Measurements from ENCODE around the gene CLDN20. TPM values are rescaled to one million over a fixed set of nuclear protein-coding genes. Genes with fewer than 3 reads are reported as not detected.

The CLDN20 gene
- total and polyA plus RNA-seq, 10 of the 15 experiments (the other 5 are each of a cell fraction or from before 2014, with no cell fraction given), result 0.13 to 0.23 TPM; not detected in 8

- DNase-seq (ENCODE audit: low read depth, low spot score) (no peak), FAIRE-seq (no peak), ATAC-seq (no peak)
- no peak overlapping the region for H3K4me2 ChIP-seq (ENCODE audit: control insufficient read depth, insufficient read depth)
- H4K20me1 ChIP-seq (ENCODE audit: control insufficient read depth, insufficient read depth), result no peaks in the 10 kb centered on the region
- CTCF ChIA-PET, result interaction anchor here (0.6 to 6.3 kb wide), 8 partner anchors 8 to 206 kb away, joined by 3 to 40 read pairs (median 6); no protein-coding TSS in a partner anchor
- no peak overlapping the region for H3K9ac ChIP-seq (ENCODE audit: control insufficient read depth, insufficient read depth, low read length)
- H3K27ac ChIP-seq (ENCODE audit: control insufficient read depth, insufficient read depth), result no peak overlapping the region
- no peaks in the 10 kb centered on the region; the same call in 1 of the 2 replicates for H3K4me1 ChIP-seq (ENCODE audit: control insufficient read depth, insufficient read depth, low read length)
- RAD21 ChIA-PET (ENCODE audit: unreplicated experiment), result no interaction called here
- H3K4me3 ChIP-seq, result no peak overlapping the region
- in situ Hi-C loops (cut with MboI), result loop anchor here (5.0 to 10.0 kb wide), 3 partner anchors 206 to 1239 kb away; no protein-coding TSS in a partner anchor
- no peaks in the 10 kb centered on the region for H3K36me3 ChIP-seq (ENCODE audit: control insufficient read depth in 2 of 2, insufficient read depth in 2 of 2, low read length in 1 of 2)
- POLR2A ChIA-PET, result no interaction called here
- no peaks in the 10 kb centered on the region for H3K79me2 ChIP-seq (ENCODE audit: control insufficient read depth, insufficient read depth, low read length)
- no peaks in the 10 kb centered on the region; the same call in 2 of the 3 replicates for H3K9me3 ChIP-seq (replicated peaks; ENCODE audit: control insufficient read depth, insufficient read depth, low read length)
- no TSS peak for BruUV-seq (replicated peaks)
- WGBS (ENCODE audit: insufficient coverage, insufficient replicate concordance, low lambda C conversion rate, missing lambda C conversion rate), result 74% methylated on average over 6 of the region's 6 CpGs
- SMC1A ChIA-PET (ENCODE audit: uncharacterized antibody, unreplicated experiment), result interaction anchor here (1.1 to 8.0 kb wide), 4 partner anchors 10 to 203 kb away, joined by 3 to 66 read pairs (median 20); partner anchors contain the start of gene TFB1M
- TF ChIP-seq, protein P1, sequence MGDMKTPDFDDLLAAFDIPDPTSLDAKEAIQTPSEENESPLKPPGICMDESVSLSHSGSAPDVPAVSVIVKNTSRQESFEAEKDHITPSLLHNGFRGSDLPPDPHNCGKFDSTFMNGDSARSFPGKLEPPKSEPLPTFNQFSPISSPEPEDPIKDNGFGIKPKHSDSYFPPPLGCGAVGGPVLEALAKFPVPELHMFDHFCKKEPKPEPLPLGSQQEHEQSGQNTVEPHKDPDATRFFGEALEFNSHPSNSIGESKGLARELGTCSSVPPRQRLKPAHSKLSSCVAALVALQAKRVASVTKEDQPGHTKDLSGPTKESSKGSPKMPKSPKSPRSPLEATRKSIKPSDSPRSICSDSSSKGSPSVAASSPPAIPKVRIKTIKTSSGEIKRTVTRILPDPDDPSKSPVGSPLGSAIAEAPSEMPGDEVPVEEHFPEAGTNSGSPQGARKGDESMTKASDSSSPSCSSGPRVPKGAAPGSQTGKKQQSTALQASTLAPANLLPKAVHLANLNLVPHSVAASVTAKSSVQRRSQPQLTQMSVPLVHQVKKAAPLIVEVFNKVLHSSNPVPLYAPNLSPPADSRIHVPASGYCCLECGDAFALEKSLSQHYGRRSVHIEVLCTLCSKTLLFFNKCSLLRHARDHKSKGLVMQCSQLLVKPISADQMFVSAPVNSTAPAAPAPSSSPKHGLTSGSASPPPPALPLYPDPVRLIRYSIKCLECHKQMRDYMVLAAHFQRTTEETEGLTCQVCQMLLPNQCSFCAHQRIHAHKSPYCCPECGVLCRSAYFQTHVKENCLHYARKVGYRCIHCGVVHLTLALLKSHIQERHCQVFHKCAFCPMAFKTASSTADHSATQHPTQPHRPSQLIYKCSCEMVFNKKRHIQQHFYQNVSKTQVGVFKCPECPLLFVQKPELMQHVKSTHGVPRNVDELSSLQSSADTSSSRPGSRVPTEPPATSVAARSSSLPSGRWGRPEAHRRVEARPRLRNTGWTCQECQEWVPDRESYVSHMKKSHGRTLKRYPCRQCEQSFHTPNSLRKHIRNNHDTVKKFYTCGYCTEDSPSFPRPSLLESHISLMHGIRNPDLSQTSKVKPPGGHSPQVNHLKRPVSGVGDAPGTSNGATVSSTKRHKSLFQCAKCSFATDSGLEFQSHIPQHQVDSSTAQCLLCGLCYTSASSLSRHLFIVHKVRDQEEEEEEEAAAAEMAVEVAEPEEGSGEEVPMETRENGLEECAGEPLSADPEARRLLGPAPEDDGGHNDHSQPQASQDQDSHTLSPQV (IDR thresholded peaks at IDR 0.05), result no peak
- TF ChIP-seq SRF (IDR thresholded peaks at IDR 0.05; ENCODE audit: low read depth in 2 of 2, low read length in 2 of 2) (no peak), SMAD1 (IDR thresholded peaks at IDR 0.05; ENCODE audit: low read depth, partially characterized antibody) (no peak)
- TF ChIP-seq, protein P2, sequence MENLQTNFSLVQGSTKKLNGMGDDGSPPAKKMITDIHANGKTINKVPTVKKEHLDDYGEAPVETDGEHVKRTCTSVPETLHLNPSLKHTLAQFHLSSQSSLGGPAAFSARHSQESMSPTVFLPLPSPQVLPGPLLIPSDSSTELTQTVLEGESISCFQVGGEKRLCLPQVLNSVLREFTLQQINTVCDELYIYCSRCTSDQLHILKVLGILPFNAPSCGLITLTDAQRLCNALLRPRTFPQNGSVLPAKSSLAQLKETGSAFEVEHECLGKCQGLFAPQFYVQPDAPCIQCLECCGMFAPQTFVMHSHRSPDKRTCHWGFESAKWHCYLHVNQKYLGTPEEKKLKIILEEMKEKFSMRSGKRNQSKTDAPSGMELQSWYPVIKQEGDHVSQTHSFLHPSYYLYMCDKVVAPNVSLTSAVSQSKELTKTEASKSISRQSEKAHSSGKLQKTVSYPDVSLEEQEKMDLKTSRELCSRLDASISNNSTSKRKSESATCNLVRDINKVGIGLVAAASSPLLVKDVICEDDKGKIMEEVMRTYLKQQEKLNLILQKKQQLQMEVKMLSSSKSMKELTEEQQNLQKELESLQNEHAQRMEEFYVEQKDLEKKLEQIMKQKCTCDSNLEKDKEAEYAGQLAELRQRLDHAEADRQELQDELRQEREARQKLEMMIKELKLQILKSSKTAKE (IDR thresholded peaks at IDR 0.05; ENCODE audit: low read depth, poor library complexity, severe bottlenecking), result no peak
- intact Hi-C loops (cut with micrococcal nuclease; ENCODE audit: unreplicated experiment), result loop anchor here (2.0 to 10.0 kb wide), 6 partner anchors 91 to 1951 kb away; no protein-coding TSS in a partner anchor
- H2AFZ ChIP-seq (ENCODE audit: control insufficient read depth, low read depth, low read length), result no peak overlapping the region
- no peaks in the 10 kb centered on the region for H3K27me3 ChIP-seq (replicated peaks in 1 of 2; ENCODE audit: control insufficient read depth in 2 of 2, insufficient read depth in 2 of 2, low read length in 1 of 2)
These were observed 62.1 kb downstream of the CLDN20 start for GRCh38 chr6:155325700-155326516.

Other genes with a start within 250 kb of the CLDN20 start
- gene TFB1M, start 50.5 kb downstream of the CLDN20 start, total RNA-seq (2014; rRNA removed), result 29.9 and 34.7 TPM in 2 replicates
- gene TFB1M, start 50.5 kb downstream of the CLDN20 start, total RNA-seq (2014; rRNA removed; fragmentation: Illumina TruSeq; extraction: Trizol), result 37.4 and 37.7 TPM in 2 replicates
- 35.9 and 36.1 TPM in 2 replicates for gene TFB1M, start 50.5 kb downstream of the CLDN20 start, total RNA-seq (2021)
- gene TFB1M, start 50.5 kb downstream of the CLDN20 start, polyA plus RNA-seq (2011; rRNA removed), result 55.6 and 59.6 TPM in 2 replicates
- 32.2 and 37.7 TPM in 2 replicates for gene TFB1M, start 50.5 kb downstream of the CLDN20 start, polyA plus RNA-seq (2014; fragmentation: Illumina TruSeq; extraction: Trizol)
- gene TFB1M, start 50.5 kb downstream of the CLDN20 start, polyA plus RNA-seq (2014; fragmentation: Nextera tagmentation; extraction: Ambion mirVana), result 100 to 1,000 TPM in 1 of 2 experiments, 10 to 100 TPM in 1; 95.8 to 117 TPM
- 28.0 and 35.7 TPM in 2 replicates for gene TFB1M, start 50.5 kb downstream of the CLDN20 start, polyA plus RNA-seq (2014; rRNA removed)
- gene TFB1M, start 50.5 kb downstream of the CLDN20 start, polyA plus RNA-seq (2016; fragmentation: Nextera tagmentation; extraction: Ambion mirVana), result 10 to 100 TPM; 45.2 to 53.2 TPM
- not detected in 2 replicates for gene NOX3, start 191.8 kb downstream of the CLDN20 start, total RNA-seq (2014; rRNA removed)
- gene NOX3, start 191.8 kb downstream of the CLDN20 start, total RNA-seq (2014; rRNA removed; fragmentation: Illumina TruSeq; extraction: Trizol), result not detected in 2 replicates
- not detected in 2 replicates for gene NOX3, start 191.8 kb downstream of the CLDN20 start, total RNA-seq (2021)
- not detected in 2 replicates for gene NOX3, start 191.8 kb downstream of the CLDN20 start, polyA plus RNA-seq (2011; rRNA removed)
- gene NOX3, start 191.8 kb downstream of the CLDN20 start, polyA plus RNA-seq (2014; fragmentation: Illumina TruSeq; extraction: Trizol), result not detected in 2 replicates
- gene NOX3, start 191.8 kb downstream of the CLDN20 start, polyA plus RNA-seq (2014; fragmentation: Nextera tagmentation; extraction: Ambion mirVana), result not detected
- not detected in 2 replicates for gene NOX3, start 191.8 kb downstream of the CLDN20 start, polyA plus RNA-seq (2014; rRNA removed)
- gene NOX3, start 191.8 kb downstream of the CLDN20 start, polyA plus RNA-seq (2016; fragmentation: Nextera tagmentation; extraction: Ambion mirVana), result not detected

Measured in GM12878 (cell line).